K562 (cell line): ENCODE data around the gene ARHGAP24. TPM values are rescaled to one million over a fixed set of nuclear protein-coding genes. Genes with fewer than 3 reads are reported as not detected.
A peak's percentile ranks its signal among the peaks of the same experiment; 100 is the strongest.

Source experiments
- CREB1 ChIP-seq, 2 experiments: sonication (generic) in 1 of 2; formaldehyde crosslinking in 1 of 2; IDR thresholded peaks; 2 replicates each; pipeline versions ENCODE4 v1.6.1 to v1.8.0; 2012 to 2022; ENCODE audit warnings: inconsistent platforms in 1 of 2, mild to moderate bottlenecking in 1 of 2, missing genetic modification reagents in 1 of 2, moderate library complexity in 1 of 2
- ETV5 ChIP-seq: sonication (generic); formaldehyde crosslinking; IDR thresholded peaks from 2 replicates; pipeline ENCODE4 v1.4.0; 2020; ENCODE audit warnings: low read depth, mild to moderate bottlenecking, missing genetic modification reagents
- GTF2E2 ChIP-seq: fragments of 200-800 bp; sonication (Bioruptor generic); IDR thresholded peaks from 2 replicates; pipeline ENCODE4 v1.6.1; 2016; ENCODE audit warnings: missing genetic modification characterization, missing compliant biosample characterization
- JUND ChIP-seq, 2 experiments: IDR thresholded peaks; 2 replicates in 1 of 2; 3 replicates in 1 of 2; pipeline ENCODE4 v1.6.1; 2011; ENCODE audit warnings: borderline replicate concordance in 2 of 2, low read depth in 2 of 2, low read length in 2 of 2, improper control_type of control experiment in 1 of 2, missing biosample characterization in 1 of 2, missing genetic modification characterization in 1 of 2, missing genetic modification reagents in 1 of 2
- MYC ChIP-seq, 2 experiments: fragments of 250-450 bp in 1 of 2; sonication (Bioruptor Pico) in 1 of 2; IDR thresholded peaks; 2 replicates each; pipeline versions ENCODE4 v1.5.1 to v1.6.1; 2012 to 2021; ENCODE audit warnings: low read depth in 2 of 2, borderline replicate concordance in 1 of 2, improper control_type of control experiment in 1 of 2, low read length in 1 of 2, mild to moderate bottlenecking in 1 of 2, moderate library complexity in 1 of 2
- PHF20 ChIP-seq: fragments of 450-650 bp; IDR thresholded peaks from 2 replicates; pipeline ENCODE4 v1.6.1; 2018; ENCODE audit not compliant: partially characterized antibody
- POLR2H ChIP-seq: IDR thresholded peaks from 2 replicates; pipeline ENCODE4 v1.6.1; 2016; ENCODE audit warnings: missing genetic modification characterization, low read depth, mild to moderate bottlenecking, control low read depth, missing compliant biosample characterization, moderate library complexity
- SOX6 ChIP-seq: fragments of 450-650 bp; IDR thresholded peaks from 2 replicates; pipeline ENCODE4 v1.6.1; 2014; ENCODE audit warnings: mild to moderate bottlenecking
- ZBTB7A ChIP-seq: IDR thresholded peaks from 2 replicates; pipeline ENCODE4 v1.6.1; 2011; ENCODE audit warnings: low read depth, mild to moderate bottlenecking, low read length, moderate library complexity, borderline replicate concordance; ENCODE audit not compliant: control insufficient read depth
- ZNF586 ChIP-seq: fragments of 450-650 bp; formaldehyde crosslinking; conservative IDR thresholded peaks from 2 replicates; pipeline ENCODE4 v1.4.0; 2020; ENCODE audit warnings: mild to moderate bottlenecking, moderate library complexity
- polyA plus RNA-seq, 8 experiments: library from polyadenylated mRNA; depleted of rRNA in 4 of 8; stranded (reverse) in 5 of 8; unstranded in 3 of 8; fragments of >200 nt; fragmentation: Nextera tagmentation in 2 of 8; fragmentation: Illumina TruSeq in 1 of 8; extraction: Ambion mirVana in 2 of 8; extraction: Trizol in 1 of 8; gene quantifications; 2 replicates each; pipeline versions ENCODE4 v1.2.1 to v1.2.3, GENCODE V29; 2011 to 2014; ENCODE audit warnings: inconsistent platforms in 1 of 8, missing spikeins in 1 of 8
- total RNA-seq, 7 experiments: library from RNA; depleted of rRNA in 6 of 7; stranded (reverse); fragments of >200 nt in 6 of 7; fragmentation: Illumina TruSeq in 2 of 7; extraction: Trizol in 2 of 7; gene quantifications; 2 replicates each; pipeline versions ENCODE4 v1.2.1 to v1.2.3, GENCODE V29; 2011 to 2021; ENCODE audit warnings: low replicate concordance in 1 of 7
- TF ChIP-seq, protein P1 (sequence below): fragments of 450-650 bp; formaldehyde crosslinking; IDR thresholded peaks from 2 replicates; pipeline ENCODE4 v1.4.0; 2020; ENCODE audit warnings: mild to moderate bottlenecking, mixed read lengths
- TF ChIP-seq, protein P2 (sequence below): IDR thresholded peaks from 2 replicates; pipeline ENCODE4 v1.6.1; 2011; ENCODE audit not compliant: insufficient read length; ENCODE audit errors: extremely low read depth
- TF ChIP-seq, protein P3 (sequence below), 2 experiments: fragments of 450-650 bp; IDR thresholded peaks; 2 replicates each; pipeline ENCODE4 v1.6.1; 2016; ENCODE audit warnings: mild to moderate bottlenecking in 2 of 2, borderline replicate concordance in 1 of 2, low read depth in 1 of 2, moderate library complexity in 1 of 2
- TF ChIP-seq, protein P4 (sequence below), 2 experiments: fragments of 450-650 bp; IDR thresholded peaks; 2 replicates each; pipeline ENCODE4 v1.6.1; 2016

The ARHGAP24 gene
- total and polyA plus RNA-seq, 9 of the 15 experiments (the other 6 are each of a cell fraction or from before 2014, with no cell fraction given) = 8.0 to 22.6 (median 14.0) TPM

DNA sequence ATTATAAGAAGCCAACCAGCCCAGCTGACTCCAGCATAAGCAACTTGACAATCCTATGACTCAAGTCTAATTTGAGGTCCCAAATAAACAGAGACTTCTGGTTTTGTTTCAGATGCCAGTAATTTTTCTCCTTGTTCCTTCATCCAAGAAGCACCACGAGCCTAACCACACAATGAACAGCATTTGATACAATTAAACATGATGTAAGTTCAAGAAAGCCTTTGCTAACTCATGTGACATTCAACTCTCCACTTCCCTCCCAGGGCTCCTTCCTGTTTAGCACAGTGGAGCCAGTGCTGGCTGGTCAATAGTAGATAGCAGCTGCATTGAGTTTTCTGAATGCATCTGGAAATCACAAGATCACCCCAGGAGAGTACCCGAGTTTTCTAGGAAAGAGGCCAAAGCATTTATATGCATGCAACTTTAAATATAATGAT lies 206.3 kb downstream of the ARHGAP24 start (continued):
- TF ChIP-seq, protein P1, sequence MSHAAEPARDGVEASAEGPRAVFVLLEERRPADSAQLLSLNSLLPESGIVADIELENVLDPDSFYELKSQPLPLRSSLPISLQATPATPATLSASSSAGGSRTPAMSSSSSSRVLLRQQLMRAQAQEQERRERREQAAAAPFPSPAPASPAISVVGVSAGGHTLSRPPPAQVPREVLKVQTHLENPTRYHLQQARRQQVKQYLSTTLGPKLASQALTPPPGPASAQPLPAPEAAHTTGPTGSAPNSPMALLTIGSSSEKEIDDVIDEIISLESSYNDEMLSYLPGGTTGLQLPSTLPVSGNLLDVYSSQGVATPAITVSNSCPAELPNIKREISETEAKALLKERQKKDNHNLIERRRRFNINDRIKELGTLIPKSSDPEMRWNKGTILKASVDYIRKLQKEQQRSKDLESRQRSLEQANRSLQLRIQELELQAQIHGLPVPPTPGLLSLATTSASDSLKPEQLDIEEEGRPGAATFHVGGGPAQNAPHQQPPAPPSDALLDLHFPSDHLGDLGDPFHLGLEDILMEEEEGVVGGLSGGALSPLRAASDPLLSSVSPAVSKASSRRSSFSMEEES (CRISPR knock-in tag) = no peak
- 0 out of 2 replicates have a peak, but pooled peaks have one; percentile 41 for TF ChIP-seq ETV5 (CRISPR knock-in tag)
- TF ChIP-seq MYC (IDR thresholded peaks at IDR 0.05; ENCODE audit: low read depth, low read length) = peak; percentile 84
- TF ChIP-seq MYC (CRISPR knock-in tag; IDR thresholded peaks at IDR 0.05; ENCODE audit: borderline replicate concordance, low read depth) = no peak
- peak; percentile 91 for TF ChIP-seq SOX6
- TF ChIP-seq, protein P2, sequence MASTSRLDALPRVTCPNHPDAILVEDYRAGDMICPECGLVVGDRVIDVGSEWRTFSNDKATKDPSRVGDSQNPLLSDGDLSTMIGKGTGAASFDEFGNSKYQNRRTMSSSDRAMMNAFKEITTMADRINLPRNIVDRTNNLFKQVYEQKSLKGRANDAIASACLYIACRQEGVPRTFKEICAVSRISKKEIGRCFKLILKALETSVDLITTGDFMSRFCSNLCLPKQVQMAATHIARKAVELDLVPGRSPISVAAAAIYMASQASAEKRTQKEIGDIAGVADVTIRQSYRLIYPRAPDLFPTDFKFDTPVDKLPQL = no peak
- peak; percentile 77; the same call in 1 of the 2 replicates for TF ChIP-seq ZNF586 (CRISPR knock-in tag)
- peak; percentile 60; the same call in 1 of the 2 replicates for TF ChIP-seq JUND (IDR thresholded peaks at IDR 0.05; ENCODE audit: borderline replicate concordance, low read depth, low read length)
- TF ChIP-seq JUND (tag; IDR thresholded peaks at IDR 0.05; ENCODE audit: borderline replicate concordance, low read depth, low read length) = peak; percentile 32; the same call in 1 of the 3 replicates
- no peak for TF ChIP-seq CREB1 (IDR thresholded peaks at IDR 0.05)
- TF ChIP-seq CREB1 (CRISPR knock-in tag; IDR thresholded peaks at IDR 0.05) = no peak
- no peak for TF ChIP-seq GTF2E2 (tag)
- peak; percentile 67; the same call in 1 of the 2 replicates for TF ChIP-seq POLR2H (tag)
- TF ChIP-seq, protein P3, sequence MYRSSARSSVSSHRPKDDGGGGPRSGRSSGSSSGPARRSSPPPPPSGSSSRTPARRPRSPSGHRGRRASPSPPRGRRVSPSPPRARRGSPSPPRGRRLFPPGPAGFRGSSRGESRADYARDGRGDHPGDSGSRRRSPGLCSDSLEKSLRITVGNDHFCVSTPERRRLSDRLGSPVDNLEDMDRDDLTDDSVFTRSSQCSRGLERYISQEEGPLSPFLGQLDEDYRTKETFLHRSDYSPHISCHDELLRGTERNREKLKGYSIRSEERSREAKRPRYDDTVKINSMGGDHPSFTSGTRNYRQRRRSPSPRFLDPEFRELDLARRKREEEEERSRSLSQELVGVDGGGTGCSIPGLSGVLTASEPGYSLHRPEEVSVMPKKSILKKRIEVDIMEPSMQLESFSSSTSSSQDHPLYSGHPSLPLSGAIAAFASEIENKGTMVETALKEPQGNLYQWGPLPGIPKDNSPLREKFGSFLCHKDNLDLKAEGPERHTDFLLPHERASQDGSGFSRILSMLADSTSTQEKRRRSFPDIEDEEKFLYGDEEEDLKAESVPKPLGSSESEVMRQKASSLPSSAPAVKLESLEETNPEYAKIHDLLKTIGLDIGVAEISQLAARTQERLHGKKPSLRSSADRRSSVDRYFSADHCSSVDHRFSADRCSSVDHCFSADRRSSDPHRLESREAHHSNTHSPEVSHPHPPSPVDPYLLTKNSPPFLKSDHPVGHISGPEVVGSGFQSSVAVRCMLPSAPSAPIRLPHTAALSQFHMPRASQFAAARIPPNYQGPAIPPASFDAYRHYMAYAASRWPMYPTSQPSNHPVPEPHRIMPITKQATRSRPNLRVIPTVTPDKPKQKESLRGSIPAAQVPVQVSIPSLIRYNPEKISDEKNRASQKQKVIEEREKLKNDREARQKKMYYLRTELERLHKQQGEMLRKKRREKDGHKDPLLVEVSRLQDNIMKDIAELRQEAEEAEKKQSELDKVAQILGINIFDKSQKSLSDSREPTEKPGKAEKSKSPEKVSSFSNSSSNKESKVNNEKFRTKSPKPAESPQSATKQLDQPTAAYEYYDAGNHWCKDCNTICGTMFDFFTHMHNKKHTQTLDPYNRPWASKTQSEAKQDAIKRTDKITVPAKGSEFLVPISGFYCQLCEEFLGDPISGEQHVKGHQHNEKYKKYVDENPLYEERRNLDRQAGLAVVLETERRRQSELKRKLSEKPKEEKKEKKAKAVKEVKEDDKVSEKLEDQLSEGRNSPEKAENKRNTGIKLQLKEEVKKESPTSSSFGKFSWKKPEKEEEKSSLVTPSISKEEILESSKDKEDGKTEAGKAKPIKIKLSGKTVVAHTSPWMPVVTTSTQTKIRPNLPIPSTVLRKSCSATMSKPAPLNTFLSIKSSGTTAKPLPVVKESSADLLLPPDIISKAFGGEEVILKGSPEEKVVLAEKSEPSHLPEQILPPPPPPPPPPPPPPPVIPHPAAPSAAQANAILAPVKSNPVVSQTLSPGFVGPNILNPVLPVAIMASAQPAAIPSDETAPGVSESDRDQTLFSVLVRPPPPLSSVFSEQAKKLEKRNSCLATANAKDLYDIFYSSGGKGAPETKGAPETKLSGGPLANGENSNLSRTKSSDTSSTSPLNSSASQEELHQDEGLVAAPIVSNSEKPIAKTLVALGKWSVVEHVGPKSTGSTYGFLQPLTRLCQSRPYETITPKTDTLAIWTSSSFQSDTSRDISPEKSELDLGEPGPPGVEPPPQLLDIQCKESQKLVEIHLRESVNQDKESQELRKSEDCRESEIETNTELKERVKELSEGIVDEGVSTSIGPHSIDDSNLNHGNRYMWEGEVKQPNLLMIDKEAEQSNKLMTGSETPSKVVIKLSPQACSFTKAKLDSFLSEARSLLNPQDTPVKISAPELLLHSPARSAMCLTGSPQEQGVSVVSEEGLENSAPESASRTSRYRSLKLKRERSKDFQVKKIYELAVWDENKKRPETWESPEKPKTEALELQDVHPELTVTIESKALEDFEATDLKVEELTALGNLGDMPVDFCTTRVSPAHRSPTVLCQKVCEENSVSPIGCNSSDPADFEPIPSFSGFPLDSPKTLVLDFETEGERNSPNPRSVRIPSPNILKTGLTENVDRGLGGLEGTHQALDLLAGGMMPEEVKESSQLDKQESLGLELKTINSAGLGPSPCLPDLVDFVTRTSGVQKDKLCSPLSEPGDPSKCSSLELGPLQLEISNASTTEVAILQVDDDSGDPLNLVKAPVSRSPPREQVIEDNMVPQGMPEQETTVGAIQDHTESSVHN (IDR thresholded peaks at IDR 0.05; ENCODE audit: borderline replicate concordance in 1 of 2, low read depth in 1 of 2) = no peak
- TF ChIP-seq PHF20 = no peak
- TF ChIP-seq, protein P4, sequence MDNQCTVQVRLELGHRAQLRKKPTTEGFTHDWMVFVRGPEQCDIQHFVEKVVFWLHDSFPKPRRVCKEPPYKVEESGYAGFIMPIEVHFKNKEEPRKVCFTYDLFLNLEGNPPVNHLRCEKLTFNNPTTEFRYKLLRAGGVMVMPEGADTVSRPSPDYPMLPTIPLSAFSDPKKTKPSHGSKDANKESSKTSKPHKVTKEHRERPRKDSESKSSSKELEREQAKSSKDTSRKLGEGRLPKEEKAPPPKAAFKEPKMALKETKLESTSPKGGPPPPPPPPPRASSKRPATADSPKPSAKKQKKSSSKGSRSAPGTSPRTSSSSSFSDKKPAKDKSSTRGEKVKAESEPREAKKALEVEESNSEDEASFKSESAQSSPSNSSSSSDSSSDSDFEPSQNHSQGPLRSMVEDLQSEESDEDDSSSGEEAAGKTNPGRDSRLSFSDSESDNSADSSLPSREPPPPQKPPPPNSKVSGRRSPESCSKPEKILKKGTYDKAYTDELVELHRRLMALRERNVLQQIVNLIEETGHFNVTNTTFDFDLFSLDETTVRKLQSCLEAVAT (IDR thresholded peaks at IDR 0.05) = no peak
- no peak for TF ChIP-seq ZBTB7A
